Fibroblast of skin of scalp (primary cell): ENCODE measurements around the gene ERV3-1. TPM values are rescaled to one million over a fixed set of nuclear protein-coding genes. Genes with fewer than 3 reads are reported as not detected.
A peak's percentile ranks its signal among the peaks of the same experiment; 100 is the strongest.
"Not testable (repeated sequence)": the region's sequence is repeated elsewhere in the genome, so short reads cannot be mapped to it uniquely, and the experiment has no call there.

ENCODE experiments used
- DNase-seq: peaks from one replicate; pipeline ENCODE4 v3.0.0-alpha.2; 2013
- polyA plus RNA-seq, 2 experiments: library from polyadenylated mRNA; unstranded; fragments of 120-200 nt; gene quantifications; one replicate each; pipeline ENCODE4 v1.2.1, GENCODE V29; 2013; ENCODE audit not compliant: insufficient read length in 2 of 2

The ERV3-1 gene
- 4.7 TPM for polyA plus RNA-seq (2013, experiment 1 of 2; ENCODE audit: insufficient read length)
- polyA plus RNA-seq (2013, experiment 2 of 2; ENCODE audit: insufficient read length), result 5.3 TPM

DNA sequence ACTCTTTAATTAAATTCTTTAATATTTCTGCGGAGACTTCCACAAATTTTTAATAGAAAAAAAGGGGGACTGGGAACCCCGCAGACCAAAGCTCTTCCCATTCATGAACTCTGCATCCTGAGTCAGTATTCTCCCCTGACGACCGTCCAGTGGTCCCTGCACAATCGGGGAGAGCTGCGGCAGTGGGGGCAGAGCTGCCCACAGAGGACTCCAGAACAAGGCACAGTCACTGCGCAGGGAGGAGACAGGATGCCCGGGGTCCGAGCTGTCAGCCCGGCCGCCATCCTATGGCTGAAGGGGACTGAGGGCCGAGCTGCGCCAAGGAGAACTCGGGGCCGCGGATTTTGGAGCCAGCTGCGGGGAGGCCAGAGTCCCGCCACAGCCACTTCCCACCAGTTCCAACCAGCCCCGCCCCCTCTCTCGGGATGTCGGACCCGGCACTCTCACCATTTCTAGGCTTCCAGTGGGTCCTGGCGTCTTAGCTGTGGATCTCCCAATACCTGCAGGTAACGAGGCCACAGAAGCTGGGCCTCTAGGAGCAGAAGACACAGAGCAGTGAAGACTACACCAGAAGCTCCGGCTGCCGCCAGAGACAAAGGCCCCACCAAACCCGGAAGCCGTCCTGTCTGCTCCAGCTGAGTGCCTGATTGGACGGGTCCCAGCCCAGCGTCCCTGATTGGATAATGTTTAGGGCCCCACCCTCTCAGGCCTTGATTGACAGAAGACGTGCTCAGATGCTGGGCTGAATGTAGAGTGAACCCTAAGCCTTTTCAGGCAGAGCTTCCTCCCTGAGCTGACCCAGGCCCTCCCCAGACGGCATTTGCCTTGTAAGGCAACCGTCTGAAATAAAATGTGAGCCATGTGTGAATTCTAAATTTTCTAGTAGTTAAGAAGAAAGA is at the start of gene ERV3-1:
ERV3-1 (minus strand) TSS at position 594 of the 899 bp plus-strand sequence. CDS start 13,661 bp downstream, outside the sequence.
- DNase-seq, result peak; percentile 96

DNA sequence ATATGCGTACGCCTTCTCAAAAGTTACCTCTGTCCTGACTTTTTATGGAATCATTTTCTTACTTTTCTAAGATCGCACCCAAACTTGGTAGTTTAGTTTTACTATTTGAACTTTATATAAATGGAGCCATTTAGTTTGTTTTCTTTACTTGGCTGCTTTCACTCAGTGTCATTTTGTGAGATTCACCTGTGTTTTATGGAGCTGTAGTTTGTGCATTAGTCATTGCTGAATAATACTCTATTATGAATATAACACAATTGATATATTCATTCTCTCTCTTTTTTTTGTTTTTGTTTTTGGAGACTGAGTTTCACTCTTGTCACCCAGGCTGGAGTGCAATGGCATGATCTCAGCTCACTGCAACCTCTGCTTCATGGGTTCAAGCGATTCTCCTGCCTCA is 49.3 kb upstream of the ERV3-1 start:
- not testable (repeated sequence) for DNase-seq

DNA sequence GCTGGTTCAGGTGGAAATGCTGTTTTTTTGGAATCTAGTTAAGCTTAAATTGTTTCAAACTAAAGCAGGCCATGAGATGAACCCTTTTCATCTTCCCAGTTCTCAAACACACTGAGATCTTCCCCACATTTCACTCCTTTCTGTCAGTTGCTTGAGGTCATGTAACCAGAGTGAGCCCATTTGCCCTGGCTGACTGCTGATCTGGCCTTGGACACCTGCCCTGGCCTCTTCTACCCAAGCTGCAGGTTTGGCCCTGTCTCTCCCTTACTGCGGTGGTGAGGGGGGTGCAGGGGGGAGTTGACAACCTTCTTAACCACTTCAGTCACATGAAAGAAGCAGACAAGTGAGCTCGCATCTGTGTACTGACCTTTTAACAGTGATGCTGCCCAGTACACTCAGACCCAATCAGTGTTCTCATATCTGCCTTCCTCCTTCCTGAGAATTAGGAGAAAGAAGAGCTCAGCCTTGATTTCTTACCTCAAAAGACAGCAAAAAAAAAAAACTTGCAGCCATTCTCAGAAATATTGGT is 48.0 kb upstream of the ERV3-1 start:
- not testable (repeated sequence) for DNase-seq

- DNase-seq, result not testable (repeated sequence)
Measured at GRCh38 chr7:65051654-65052053, 45.2 kb upstream of the ERV3-1 start.

- DNase-seq, result not testable (repeated sequence)
Measured at GRCh38 chr7:65051139-65051538, 44.7 kb upstream of the ERV3-1 start.

GRCh38 chr7:65046329-65046728 is 39.8 kb upstream of the ERV3-1 start:
- not testable (repeated sequence) for DNase-seq

- not testable (repeated sequence) for DNase-seq
Measured at GRCh38 chr7:65045589-65045988, 39.1 kb upstream of the ERV3-1 start.

DNA sequence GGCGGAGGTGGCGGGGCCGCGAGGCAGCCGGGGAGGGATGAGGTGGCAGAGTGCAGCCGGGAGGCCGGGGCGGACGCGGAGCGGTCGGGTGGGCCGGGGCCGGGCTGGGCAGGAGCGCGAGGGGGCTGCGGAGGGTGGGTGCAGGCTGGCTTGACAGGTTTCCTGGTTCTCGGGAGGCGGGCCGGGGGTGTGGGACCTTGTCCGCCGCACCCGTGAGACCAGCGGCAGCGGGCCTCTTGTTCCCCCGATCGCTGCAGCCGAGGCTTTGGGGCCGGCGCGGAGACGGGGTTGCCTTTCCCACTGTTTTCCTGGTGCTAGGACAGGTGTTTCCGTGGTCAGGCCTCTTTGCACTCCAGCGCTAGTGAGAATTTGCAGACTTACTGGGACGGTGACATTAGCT is 32.3 kb upstream of the ERV3-1 start:
- peak; percentile 1 for DNase-seq

DNA sequence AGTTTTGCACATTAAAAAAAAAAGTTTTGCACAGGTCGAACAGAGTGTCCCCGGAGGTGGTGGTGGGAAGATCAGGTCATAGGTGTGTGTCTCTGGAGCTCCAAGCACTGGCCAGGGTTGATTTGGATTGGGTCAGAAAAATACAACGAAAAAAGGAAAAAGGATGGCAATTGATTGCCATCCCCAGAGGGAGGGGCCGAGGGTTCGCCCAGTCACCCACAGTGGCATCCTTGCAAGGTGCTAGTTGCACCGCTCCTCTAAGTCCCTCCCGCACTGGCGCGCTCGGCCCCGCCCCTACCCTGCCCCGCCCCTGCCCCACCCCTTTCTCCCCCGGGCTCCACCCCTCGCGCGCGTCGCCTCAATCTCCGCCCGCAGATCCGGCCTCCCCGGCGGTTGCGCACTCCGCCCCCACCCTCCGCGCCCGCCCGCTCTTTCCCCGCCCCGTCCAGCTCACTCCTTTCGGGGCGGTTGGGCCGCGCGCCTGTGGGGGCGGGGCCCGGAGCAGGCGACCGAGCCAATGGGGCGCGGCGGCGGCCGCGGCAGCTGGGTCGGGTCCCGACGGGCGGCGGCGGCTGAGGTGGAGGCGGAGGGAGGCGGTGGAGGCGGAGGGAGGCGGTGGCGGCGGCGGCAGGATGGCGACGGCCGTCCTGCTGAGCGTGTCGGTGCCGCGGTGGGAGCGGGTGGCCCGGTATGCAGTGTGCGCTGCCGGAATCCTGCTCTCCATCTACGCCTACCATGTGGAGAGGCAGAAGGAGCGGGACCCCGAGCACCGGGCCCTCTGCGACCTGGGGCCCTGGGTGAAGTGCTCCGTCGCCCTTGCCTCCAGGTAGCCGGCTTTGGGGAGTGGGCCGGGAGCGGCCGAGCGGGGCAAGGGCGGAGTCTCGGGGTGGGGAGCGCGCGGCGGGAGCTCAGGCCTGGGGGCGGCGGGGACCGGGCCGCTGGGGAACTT is 31.5 kb upstream of the ERV3-1 start:
- peak; percentile 96 for DNase-seq

DNA sequence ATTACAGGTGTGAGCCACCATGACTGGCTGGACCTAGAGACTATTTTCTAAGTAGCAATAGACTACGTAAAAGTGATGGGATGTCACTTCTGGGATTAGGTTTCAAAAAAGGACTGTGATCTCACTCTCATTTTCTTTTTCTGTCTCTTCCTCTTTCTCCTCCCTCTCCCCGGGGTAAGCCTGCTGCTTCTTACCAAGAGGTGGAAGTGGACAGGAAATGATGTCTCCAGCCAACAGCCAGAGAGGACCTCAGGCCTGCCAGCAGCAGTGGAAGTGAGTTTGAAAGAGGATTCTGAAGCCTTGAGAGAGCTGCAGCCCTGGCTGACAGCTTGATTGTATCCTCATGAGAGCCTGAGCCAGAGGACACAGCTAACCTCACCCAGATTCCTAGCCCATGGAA is 30.0 kb upstream of the ERV3-1 start:
- not testable (repeated sequence) for DNase-seq

- not testable (repeated sequence) for DNase-seq
Measured at GRCh38 chr7:65035469-65035868, 29.0 kb upstream of the ERV3-1 start.

GRCh38 chr7:65034120-65034782 is 27.8 kb upstream of the ERV3-1 start:
- peak; percentile 16 for DNase-seq

DNA sequence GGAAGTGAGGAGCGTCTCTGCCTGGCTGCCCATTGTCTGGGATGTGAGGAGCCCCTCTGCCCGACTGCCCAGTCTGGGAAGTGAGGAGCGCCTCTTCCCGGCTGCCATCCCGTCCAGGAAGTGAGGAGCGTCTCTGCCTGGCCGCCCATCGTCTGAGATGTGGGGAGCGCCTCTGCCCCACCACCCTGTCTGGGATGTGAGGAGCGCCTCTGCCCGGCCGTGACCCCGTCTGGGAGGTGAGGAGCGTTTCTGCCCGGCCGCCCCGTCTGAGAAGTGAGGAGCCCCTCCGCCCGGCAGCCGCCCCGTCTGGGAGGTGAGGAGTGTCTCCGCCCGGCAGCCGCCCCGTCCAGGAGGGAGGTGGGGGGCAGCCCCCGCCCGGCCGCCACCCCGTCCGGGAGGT is 26.9 kb upstream of the ERV3-1 start:
- not testable (repeated sequence) for DNase-seq

DNA sequence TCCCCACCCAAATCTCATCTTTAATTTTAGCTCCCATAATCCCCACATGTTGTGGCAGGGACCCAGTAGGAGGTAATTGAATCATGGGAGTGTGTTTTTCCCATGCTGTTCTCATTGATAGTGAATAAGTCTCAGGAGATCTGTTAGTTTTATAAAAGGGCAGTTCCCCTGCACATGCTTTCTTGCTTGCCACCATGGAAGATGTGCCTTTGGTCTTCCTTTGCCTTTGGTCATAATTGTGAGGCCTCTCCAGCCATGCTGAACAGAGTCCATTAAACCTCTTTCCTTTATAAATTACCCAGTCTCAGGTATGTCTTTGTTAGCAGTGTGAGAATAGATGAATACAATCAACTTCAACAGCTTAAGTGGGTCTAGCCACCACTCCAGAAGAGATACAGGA is 18.5 kb upstream of the ERV3-1 start:
- not testable (repeated sequence) for DNase-seq

- not testable (repeated sequence) for DNase-seq
Measured at GRCh38 chr7:65020978-65021377, 14.5 kb upstream of the ERV3-1 start.

- not testable (repeated sequence) for DNase-seq
Measured at GRCh38 chr7:65009881-65010280, 3.4 kb upstream of the ERV3-1 start.

GRCh38 chr7:65009394-65009793 is 2.9 kb upstream of the ERV3-1 start:
- DNase-seq, result not testable (repeated sequence)

DNA sequence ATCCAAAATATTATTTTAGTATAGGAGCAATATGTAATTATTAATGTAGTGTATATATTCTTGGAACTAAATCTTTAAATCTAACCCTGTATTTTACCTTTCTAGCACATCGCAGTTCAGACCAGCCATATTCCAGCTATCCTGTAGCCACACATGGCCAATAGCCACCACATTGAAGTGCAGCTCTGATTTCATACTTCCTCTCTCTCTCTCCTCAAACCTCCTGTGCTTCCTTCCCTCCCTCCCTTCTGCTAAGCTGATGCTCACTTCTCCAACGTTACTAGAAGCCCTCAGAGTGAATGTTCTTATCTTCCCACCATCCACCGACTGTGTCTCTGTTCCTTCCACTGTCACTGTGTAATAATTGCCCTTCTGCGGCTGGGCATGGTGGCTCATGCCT is 549 bp upstream of the ERV3-1 start:
- not testable (repeated sequence) for DNase-seq

- DNase-seq, result no peak
Measured at GRCh38 chr7:65004575-65004974, 1.9 kb downstream of the ERV3-1 start.

DNA sequence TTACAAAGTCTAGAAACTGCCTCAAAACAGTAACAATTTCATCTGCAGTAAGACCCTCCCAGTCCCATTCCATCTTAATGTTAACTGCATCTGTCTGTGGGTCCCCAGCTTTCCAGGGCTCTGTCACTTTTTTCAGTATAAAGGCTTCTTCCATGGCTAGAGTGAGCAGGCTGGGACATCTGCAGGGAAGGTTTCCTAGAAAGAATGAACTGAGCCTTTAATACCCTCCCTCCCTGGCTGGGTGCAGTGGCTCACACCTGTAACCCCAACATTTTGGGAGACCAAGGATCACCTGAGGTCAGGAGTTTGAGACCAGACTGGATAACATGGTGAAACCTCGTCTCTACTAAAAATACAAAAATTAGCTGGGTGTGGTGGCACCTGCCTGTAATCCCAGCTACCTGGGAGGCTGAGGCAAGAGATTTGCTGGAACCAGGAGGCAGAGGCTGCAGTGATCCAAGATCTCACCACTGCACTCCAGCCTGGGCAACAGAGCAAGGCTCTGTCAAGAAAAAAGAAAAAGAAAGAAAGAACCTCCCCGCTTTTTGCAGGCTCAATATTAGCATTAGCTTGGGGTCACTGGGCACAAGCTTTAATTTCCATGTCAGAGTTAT is 3.4 kb downstream of the ERV3-1 start:
- DNase-seq, result no peak

DNA sequence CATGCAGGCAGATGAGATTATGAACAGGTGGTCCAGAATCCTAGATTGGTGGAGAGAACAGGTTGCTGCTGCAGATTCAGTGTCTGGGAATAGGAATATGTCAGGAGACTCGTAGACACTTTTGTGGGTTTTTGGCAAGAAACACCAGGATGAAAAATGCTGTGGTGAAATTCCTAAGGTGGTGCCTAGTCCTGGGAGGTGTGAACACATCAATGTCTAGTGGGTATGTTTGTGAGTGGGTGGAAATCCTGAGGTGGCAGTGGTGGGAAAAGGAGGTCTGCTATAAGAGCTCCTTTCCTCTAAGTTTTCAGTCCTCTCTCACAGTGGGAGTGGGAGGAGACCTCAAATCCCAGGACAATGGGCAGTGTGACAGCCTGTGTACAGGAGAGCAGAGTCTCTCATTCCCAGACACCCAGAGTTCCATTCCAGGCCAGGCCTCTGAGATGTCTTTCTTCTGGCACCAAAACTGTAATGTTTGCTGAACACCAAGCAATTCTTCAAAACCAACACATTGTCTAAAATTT is 5.1 kb downstream of the ERV3-1 start:
- DNase-seq, result no peak
